Glomerular endothelial cell (primary cell): ENCODE measurements around the gene CBFA2T3. TPM values are rescaled to one million over a fixed set of nuclear protein-coding genes. Genes with fewer than 3 reads are reported as not detected.

Source experiments
- DNase-seq: peaks from one replicate; pipeline ENCODE4 v3.0.0-alpha.2; 2011; ENCODE audit warnings: low read depth, low spot score; ENCODE audit errors: extremely low read depth
- total RNA-seq: library from RNA; depleted of rRNA; stranded (reverse); fragments of >200 nt; gene quantifications from 2 replicates; pipeline ENCODE4 v1.2.3, GENCODE V29; 2015

The CBFA2T3 gene
- total RNA-seq, 1 donor from 2014 or later: 0.23 TPM

GRCh38 chr16:88913001-88913612, 63.9 kb downstream of the CBFA2T3 start:
- DNase-seq: no peak

- DNase-seq: no peak
These were observed 64.5 kb downstream of the CBFA2T3 start for GRCh38 chr16:88912556-88912955.

- no peak for DNase-seq
These were observed 65.1 kb downstream of the CBFA2T3 start for GRCh38 chr16:88911946-88912310.

GRCh38 chr16:88911136-88911945, 65.7 kb downstream of the CBFA2T3 start:
- DNase-seq: no peak

- DNase-seq: no peak
These were observed 66.5 kb downstream of the CBFA2T3 start for GRCh38 chr16:88910284-88911135.

GRCh38 chr16:88909431-88910210, 67.4 kb downstream of the CBFA2T3 start:
- DNase-seq: no peak

- no peak for DNase-seq
These were observed 68.7 kb downstream of the CBFA2T3 start for GRCh38 chr16:88908307-88908706.

GRCh38 chr16:88907768-88908167, 69.2 kb downstream of the CBFA2T3 start:
- no peak for DNase-seq

GRCh38 chr16:88906535-88907105, 70.4 kb downstream of the CBFA2T3 start:
- DNase-seq: no peak

- DNase-seq: no peak
These were observed 71.0 kb downstream of the CBFA2T3 start for GRCh38 chr16:88906020-88906419.

GRCh38 chr16:88905563-88905962, 71.4 kb downstream of the CBFA2T3 start:
- DNase-seq: no peak

- no peak for DNase-seq
These were observed 72.2 kb downstream of the CBFA2T3 start for GRCh38 chr16:88904676-88905365.

- no peak for DNase-seq
These were observed 73.7 kb downstream of the CBFA2T3 start for GRCh38 chr16:88903267-88903666.

- DNase-seq: no peak
These were observed 74.3 kb downstream of the CBFA2T3 start for GRCh38 chr16:88902744-88903143.

- no peak for DNase-seq
These were observed 75.2 kb downstream of the CBFA2T3 start for GRCh38 chr16:88901718-88902337.

- no peak for DNase-seq
These were observed 76.3 kb downstream of the CBFA2T3 start for GRCh38 chr16:88900662-88901052.

GRCh38 chr16:88899901-88900661, 76.9 kb downstream of the CBFA2T3 start:
- DNase-seq: no peak

- no peak for DNase-seq
These were observed 79.1 kb downstream of the CBFA2T3 start for GRCh38 chr16:88897696-88898425.
